ENCODE data around the gene ROBO1. TPM values are rescaled to one million over a fixed set of nuclear protein-coding genes. Genes with fewer than 3 reads are reported as not detected.

Gene ROBO1
- total and polyA plus RNA-seq, 2 of the 8 experiments (the other 6 are each of a cell fraction or from before 2014, with no cell fraction given), result 51.4 to 91.0 TPM

- Histone ChIP-seq H3K27ac (ENCODE audit: low read depth, low read length) (no peak overlapping the region), H3K56ac (replicated peaks; ENCODE audit: insufficient read length, low read depth, low read length) (no peak overlapping the region), H3K4me3 (ENCODE audit: extremely low read depth in 1 of 4, insufficient read depth in 2 of 4, low read depth in 3 of 4, low read length in 4 of 4) (no peak overlapping the region), H3K79me2 (ENCODE audit: control insufficient read depth in 1 of 2, insufficient read depth in 2 of 2, low read length in 2 of 2) (no peaks in the 10 kb centered on the region), H3K18ac (ENCODE audit: extremely low read depth, low read length) (no peak overlapping the region), H3K9ac (replicated peaks in 1 of 4; ENCODE audit: extremely low read depth in 1 of 4, low read depth in 3 of 4, low read length in 3 of 4) (no peak overlapping the region), H3K4me2 (ENCODE audit: insufficient read depth in 1 of 2, low read depth in 2 of 2, low read length in 2 of 2) (no peak overlapping the region), H3K79me1 (ENCODE audit: low read depth, low read length) (no peaks in the 10 kb centered on the region), H4K5ac (ENCODE audit: insufficient read length, low read depth, low read length) (no peak overlapping the region), H2BK12ac (ENCODE audit: low read depth, low read length) (no peak overlapping the region), H4K20me1 (replicated peaks in 1 of 2; ENCODE audit: control insufficient read depth in 1 of 2, insufficient read depth in 2 of 2, low read length in 2 of 2) (no peaks in the 10 kb centered on the region), H4K91ac (replicated peaks; ENCODE audit: insufficient read length, low read length) (no peak overlapping the region), H3K9me3 (ENCODE audit: insufficient read depth in 2 of 2, low read depth in 1 of 2, low read length in 1 of 2) (no peaks in the 10 kb centered on the region), H3K36me3 (ENCODE audit: control insufficient read depth in 2 of 4, insufficient read depth in 4 of 4, low read length in 3 of 4) (no peaks in the 10 kb centered on the region), H2BK15ac (ENCODE audit: low read length) (no peak overlapping the region), H2BK20ac (ENCODE audit: low read length) (no peak overlapping the region), H2AK5ac (ENCODE audit: low read depth, low read length) (no peak overlapping the region), H4K8ac (ENCODE audit: extremely low read depth, insufficient read depth, low read length) (no peak overlapping the region), H2AFZ (ENCODE audit: low read length) (no peak overlapping the region), H3K27me3 (replicated peaks in 1 of 4; ENCODE audit: control insufficient read depth in 3 of 4, extremely low read depth in 1 of 4, insufficient read depth in 3 of 4, low read length in 3 of 4) (no peaks in the 10 kb centered on the region), H2BK120ac (replicated peaks; ENCODE audit: low read depth, low read length) (no peak overlapping the region), H2BK5ac (ENCODE audit: low read depth, low read length) (no peak overlapping the region), H3K23me2 (ENCODE audit: low read depth, low read length) (no peaks in the 10 kb centered on the region), H3K4ac (replicated peaks; ENCODE audit: insufficient read length, low read depth, low read length) (no peak overlapping the region), H3K23ac (ENCODE audit: insufficient read length) (no peak overlapping the region), H3K14ac (ENCODE audit: insufficient read length) (no peak overlapping the region), H3K4me1 (replicated peaks in 1 of 4; ENCODE audit: control insufficient read depth in 3 of 4, insufficient read depth in 4 of 4, low read length in 3 of 4) (peaks cover 0 to 6% (median 1%) of the 10 kb centered on the region in 4 experiments; a peak in 1 of 7 replicates)
- no peak for FAIRE-seq
- CTCF ChIA-PET (ENCODE audit: partially characterized antibody), result interaction anchor here (0.6 kb wide), 1 partner anchor 1103 kb away, joined by 3 read pairs; no protein-coding TSS in a partner anchor
- DNase-seq (ENCODE audit: low read depth in 1 of 2, low spot score in 2 of 2), result no peak
- POLR2A ChIA-PET (ENCODE audit: partially characterized antibody), result no interaction called here
- TF ChIP-seq RNF2 (IDR thresholded peaks at IDR 0.05; ENCODE audit: borderline replicate concordance, low read depth, low read length, missing control alignments, poor library complexity, severe bottlenecking) (no peak), SIX5 (IDR thresholded peaks at IDR 0.05; ENCODE audit: low read depth, low read length) (no peak), NANOG (IDR thresholded peaks at IDR 0.05; ENCODE audit: insufficient read depth, low read depth, low read length, poor library complexity, severe bottlenecking) (no peak), RBBP5 (IDR thresholded peaks at IDR 0.05; ENCODE audit: borderline replicate concordance, low read depth, low read length) (no peak)
Measured at GRCh38 chr3:79602385-79602784, 165.4 kb downstream of the ROBO1 start.
